ENCODE results near the gene CDH24. TPM values are rescaled to one million over a fixed set of nuclear protein-coding genes. Genes with fewer than 3 reads are reported as not detected.

CDH24 gene
- total RNA-seq, 1 experiment from 2014 or later, result 9.0 TPM

- TF ChIP-seq, protein P1, sequence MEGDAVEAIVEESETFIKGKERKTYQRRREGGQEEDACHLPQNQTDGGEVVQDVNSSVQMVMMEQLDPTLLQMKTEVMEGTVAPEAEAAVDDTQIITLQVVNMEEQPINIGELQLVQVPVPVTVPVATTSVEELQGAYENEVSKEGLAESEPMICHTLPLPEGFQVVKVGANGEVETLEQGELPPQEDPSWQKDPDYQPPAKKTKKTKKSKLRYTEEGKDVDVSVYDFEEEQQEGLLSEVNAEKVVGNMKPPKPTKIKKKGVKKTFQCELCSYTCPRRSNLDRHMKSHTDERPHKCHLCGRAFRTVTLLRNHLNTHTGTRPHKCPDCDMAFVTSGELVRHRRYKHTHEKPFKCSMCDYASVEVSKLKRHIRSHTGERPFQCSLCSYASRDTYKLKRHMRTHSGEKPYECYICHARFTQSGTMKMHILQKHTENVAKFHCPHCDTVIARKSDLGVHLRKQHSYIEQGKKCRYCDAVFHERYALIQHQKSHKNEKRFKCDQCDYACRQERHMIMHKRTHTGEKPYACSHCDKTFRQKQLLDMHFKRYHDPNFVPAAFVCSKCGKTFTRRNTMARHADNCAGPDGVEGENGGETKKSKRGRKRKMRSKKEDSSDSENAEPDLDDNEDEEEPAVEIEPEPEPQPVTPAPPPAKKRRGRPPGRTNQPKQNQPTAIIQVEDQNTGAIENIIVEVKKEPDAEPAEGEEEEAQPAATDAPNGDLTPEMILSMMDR (IDR thresholded peaks at IDR 0.05), result no peak; the same call in 1 of the 2 replicates
- no peak for TF ChIP-seq TCF7L2 (IDR thresholded peaks at IDR 0.05; ENCODE audit: low read depth, low read length)
- no peak; the same call in 1 of the 2 replicates for TF ChIP-seq SIN3A (IDR thresholded peaks at IDR 0.05; ENCODE audit: borderline replicate concordance, insufficient read depth, low read depth, low read length)
- peak; percentile 91 for TF ChIP-seq POLR2AphosphoS5 (IDR thresholded peaks at IDR 0.05; ENCODE audit: low read depth, low read length)
- TF ChIP-seq, protein P2, sequence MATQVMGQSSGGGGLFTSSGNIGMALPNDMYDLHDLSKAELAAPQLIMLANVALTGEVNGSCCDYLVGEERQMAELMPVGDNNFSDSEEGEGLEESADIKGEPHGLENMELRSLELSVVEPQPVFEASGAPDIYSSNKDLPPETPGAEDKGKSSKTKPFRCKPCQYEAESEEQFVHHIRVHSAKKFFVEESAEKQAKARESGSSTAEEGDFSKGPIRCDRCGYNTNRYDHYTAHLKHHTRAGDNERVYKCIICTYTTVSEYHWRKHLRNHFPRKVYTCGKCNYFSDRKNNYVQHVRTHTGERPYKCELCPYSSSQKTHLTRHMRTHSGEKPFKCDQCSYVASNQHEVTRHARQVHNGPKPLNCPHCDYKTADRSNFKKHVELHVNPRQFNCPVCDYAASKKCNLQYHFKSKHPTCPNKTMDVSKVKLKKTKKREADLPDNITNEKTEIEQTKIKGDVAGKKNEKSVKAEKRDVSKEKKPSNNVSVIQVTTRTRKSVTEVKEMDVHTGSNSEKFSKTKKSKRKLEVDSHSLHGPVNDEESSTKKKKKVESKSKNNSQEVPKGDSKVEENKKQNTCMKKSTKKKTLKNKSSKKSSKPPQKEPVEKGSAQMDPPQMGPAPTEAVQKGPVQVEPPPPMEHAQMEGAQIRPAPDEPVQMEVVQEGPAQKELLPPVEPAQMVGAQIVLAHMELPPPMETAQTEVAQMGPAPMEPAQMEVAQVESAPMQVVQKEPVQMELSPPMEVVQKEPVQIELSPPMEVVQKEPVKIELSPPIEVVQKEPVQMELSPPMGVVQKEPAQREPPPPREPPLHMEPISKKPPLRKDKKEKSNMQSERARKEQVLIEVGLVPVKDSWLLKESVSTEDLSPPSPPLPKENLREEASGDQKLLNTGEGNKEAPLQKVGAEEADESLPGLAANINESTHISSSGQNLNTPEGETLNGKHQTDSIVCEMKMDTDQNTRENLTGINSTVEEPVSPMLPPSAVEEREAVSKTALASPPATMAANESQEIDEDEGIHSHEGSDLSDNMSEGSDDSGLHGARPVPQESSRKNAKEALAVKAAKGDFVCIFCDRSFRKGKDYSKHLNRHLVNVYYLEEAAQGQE (IDR thresholded peaks at IDR 0.05; ENCODE audit: insufficient read depth in 1 of 2, low read depth in 2 of 2, low read length in 1 of 2), result no peak
- peak overlapping the region; percentile 99 for H3K27ac ChIP-seq (ENCODE audit: low read length)
- in situ Hi-C loops (cut with HindIII; ENCODE audit: low pct_unique_long_range_greater_than_20kb, low sequenced_read_pairs) (no loop called here), intact Hi-C loops (cut with micrococcal nuclease; ENCODE audit: unreplicated experiment) (no loop called here)
- DNase-seq (ENCODE audit: low read depth, low spot score) (peak; percentile 92), ATAC-seq (peak; percentile 96)
- H3K4me1 ChIP-seq (ENCODE audit: control insufficient read depth, insufficient read depth, low read length), result peaks cover 22% of the 10 kb centered on the region
- H3K36me3 ChIP-seq (ENCODE audit: control insufficient read depth, insufficient read depth, low read length), result no peaks in the 10 kb centered on the region; the same call in 1 of the 2 replicates
- ChIA-PET CTCF (interaction anchor here (0.6 to 1.7 kb wide), 7 partner anchors 10 to 144 kb away, joined by 3 to 8 read pairs (median 4); no protein-coding TSS in a partner anchor), POLR2A (interaction anchor here (0.6 to 0.9 kb wide), 3 partner anchors 20 to 53 kb away, joined by 3 to 4 read pairs (median 3); no protein-coding TSS in a partner anchor)
- no peaks in the 10 kb centered on the region for H3K9me3 ChIP-seq (ENCODE audit: control insufficient read depth, insufficient read depth, low read depth, low read length)
- no TSS peak for BruUV-seq (replicated peaks)
- H3K27me3 ChIP-seq (ENCODE audit: control insufficient read depth, insufficient read depth, low read length), result no peaks in the 10 kb centered on the region
- H3K4me3 ChIP-seq (ENCODE audit: low read depth in 2 of 2, low read length in 2 of 2), result peak overlapping the region; percentile 66 to 76
These were observed 50.5 kb downstream of the CDH24 start for GRCh38 chr14:23006544-23007419.

- in situ Hi-C loops (cut with HindIII; ENCODE audit: low pct_unique_long_range_greater_than_20kb, low sequenced_read_pairs), result no loop called here
- peaks cover 22% of the 10 kb centered on the region for H3K4me1 ChIP-seq (ENCODE audit: control insufficient read depth, insufficient read depth, low read length)
These were observed 51.2 kb downstream of the CDH24 start for GRCh38 chr14:23006188-23006534.

More at GRCh38 chr14:23006188-23006534, 51.2 kb downstream of the CDH24 start:
- ChIA-PET POLR2A (interaction anchor here (0.6 to 0.9 kb wide), 2 partner anchors 27 to 54 kb away, joined by 3 to 4 read pairs; no protein-coding TSS in a partner anchor), CTCF (interaction anchor here (1.0 to 1.7 kb wide), 5 partner anchors 11 to 63 kb away, joined by 3 to 8 read pairs (median 4); no protein-coding TSS in a partner anchor)
- peak overlapping the region; percentile 97 for H3K27ac ChIP-seq (ENCODE audit: low read length)
- no peaks in the 10 kb centered on the region for H3K27me3 ChIP-seq (ENCODE audit: control insufficient read depth, insufficient read depth, low read length)
- ATAC-seq (no peak), DNase-seq (ENCODE audit: low read depth, low spot score) (no peak)
- peak overlapping the region; percentile 66 to 76 for H3K4me3 ChIP-seq (ENCODE audit: low read depth in 2 of 2, low read length in 2 of 2)
- intact Hi-C loops (cut with micrococcal nuclease; ENCODE audit: unreplicated experiment), result no loop called here
- TF ChIP-seq SIN3A (IDR thresholded peaks at IDR 0.05; ENCODE audit: borderline replicate concordance, insufficient read depth, low read depth, low read length), result no peak
- no peaks in the 10 kb centered on the region for H3K9me3 ChIP-seq (ENCODE audit: control insufficient read depth, insufficient read depth, low read depth, low read length)
- no TSS peak for BruUV-seq (replicated peaks)
- H3K36me3 ChIP-seq (ENCODE audit: control insufficient read depth, insufficient read depth, low read length), result no peaks in the 10 kb centered on the region; the same call in 1 of the 2 replicates
